DOHH2 (cell line): Measurements from ENCODE around the gene USP16.

Source experiments
- EZH2phosphoT487 ChIP-seq: fragments of 200-600 bp; sonication (generic); IDR thresholded peaks from 2 replicates; pipeline ENCODE4 v1.6.1; 2017; ENCODE audit warnings: borderline replicate concordance, mild to moderate bottlenecking, antibody characterized with exemption, low read length, moderate library complexity, mixed read lengths
- TF ChIP-seq, protein P1 (sequence below): fragments of 200-600 bp; sonication (generic); IDR thresholded peaks from one replicate; pipeline ENCODE4 v1.5.1; 2014; ENCODE audit warnings: antibody characterized with exemption, mild to moderate bottlenecking, low read depth, low read length; ENCODE audit not compliant: poor library complexity, severe bottlenecking

DNA sequence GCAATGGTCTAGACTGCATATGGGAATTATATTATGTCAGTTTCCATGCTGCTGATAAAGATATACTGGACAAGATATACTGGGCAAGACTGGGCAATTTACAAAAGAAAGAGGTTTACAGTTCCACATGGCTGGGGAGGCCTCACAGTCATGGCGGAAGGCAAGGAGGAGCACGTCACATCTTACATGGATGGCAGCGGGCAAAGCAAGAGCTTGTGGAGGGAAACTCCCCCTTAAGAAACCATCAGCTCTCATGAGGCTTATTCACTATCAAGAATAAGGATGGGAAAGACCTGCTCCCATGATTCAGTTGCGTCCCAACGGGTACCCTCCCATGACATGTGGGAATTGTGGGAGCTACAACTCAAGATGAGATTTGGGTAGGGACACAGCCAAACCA lies 27.8 kb downstream of the USP16 start:
- TF ChIP-seq, protein P1, sequence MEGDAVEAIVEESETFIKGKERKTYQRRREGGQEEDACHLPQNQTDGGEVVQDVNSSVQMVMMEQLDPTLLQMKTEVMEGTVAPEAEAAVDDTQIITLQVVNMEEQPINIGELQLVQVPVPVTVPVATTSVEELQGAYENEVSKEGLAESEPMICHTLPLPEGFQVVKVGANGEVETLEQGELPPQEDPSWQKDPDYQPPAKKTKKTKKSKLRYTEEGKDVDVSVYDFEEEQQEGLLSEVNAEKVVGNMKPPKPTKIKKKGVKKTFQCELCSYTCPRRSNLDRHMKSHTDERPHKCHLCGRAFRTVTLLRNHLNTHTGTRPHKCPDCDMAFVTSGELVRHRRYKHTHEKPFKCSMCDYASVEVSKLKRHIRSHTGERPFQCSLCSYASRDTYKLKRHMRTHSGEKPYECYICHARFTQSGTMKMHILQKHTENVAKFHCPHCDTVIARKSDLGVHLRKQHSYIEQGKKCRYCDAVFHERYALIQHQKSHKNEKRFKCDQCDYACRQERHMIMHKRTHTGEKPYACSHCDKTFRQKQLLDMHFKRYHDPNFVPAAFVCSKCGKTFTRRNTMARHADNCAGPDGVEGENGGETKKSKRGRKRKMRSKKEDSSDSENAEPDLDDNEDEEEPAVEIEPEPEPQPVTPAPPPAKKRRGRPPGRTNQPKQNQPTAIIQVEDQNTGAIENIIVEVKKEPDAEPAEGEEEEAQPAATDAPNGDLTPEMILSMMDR: no peak
- TF ChIP-seq EZH2phosphoT487: no peak
